ENCODE results near the gene CTNNAL1. TPM values are rescaled to one million over a fixed set of nuclear protein-coding genes. Genes with fewer than 3 reads are reported as not detected.

Gene CTNNAL1
- total RNA-seq, 4 donors from 2014 or later, result 17.8 to 75.4 (median 44.8) TPM

GRCh38 chr9:108963459-108964143 is 49.7 kb downstream of the CTNNAL1 start:
- no peak overlapping the region for H3K4me3 ChIP-seq
- DNase-seq (no peak), ATAC-seq (no peak)
- H3K27me3 ChIP-seq, result no peaks in the 10 kb centered on the region
- in situ Hi-C loops (cut with MboI; ENCODE audit: low sequenced_read_pairs in 4 of 4) (loop anchor here in 1 of 4 donors (25.0 kb wide), 1 partner anchor 101 kb away; the partner anchor contains the start of genes ACTL7A and ACTL7B), intact Hi-C loops (cut with DNase I; ENCODE audit: low total_unique reads) (no loop called here)
- H3K4me1 ChIP-seq, result no peaks in the 10 kb centered on the region
- no peaks in the 10 kb centered on the region for H3K9me3 ChIP-seq
- H3K36me3 ChIP-seq, result no peaks in the 10 kb centered on the region
- no peak for TF ChIP-seq CTCF (IDR thresholded peaks at IDR 0.05 in 4 of 5, conservative IDR thresholded peaks at IDR 0.05 in 1 of 5)
- TF ChIP-seq POLR2A (IDR thresholded peaks at IDR 0.05), result no peak
- H3K27ac ChIP-seq, result no peak overlapping the region

GRCh38 chr9:108961151-108961550 is 52.1 kb downstream of the CTNNAL1 start:
- Histone ChIP-seq H3K27me3 (no peaks in the 10 kb centered on the region), H3K27ac (no peak overlapping the region), H3K36me3 (no peaks in the 10 kb centered on the region), H3K9me3 (no peaks in the 10 kb centered on the region), H3K4me1 (no peaks in the 10 kb centered on the region), H3K4me3 (no peak overlapping the region)
- no peak for DNase-seq
- ATAC-seq, result no peak
- intact Hi-C loops (cut with DNase I; ENCODE audit: low total_unique reads), result no loop called here
- no peak for TF ChIP-seq CTCF (IDR thresholded peaks at IDR 0.05 in 4 of 5, conservative IDR thresholded peaks at IDR 0.05 in 1 of 5)
- no peak for TF ChIP-seq POLR2A (IDR thresholded peaks at IDR 0.05)
- in situ Hi-C loops (cut with MboI; ENCODE audit: low sequenced_read_pairs in 4 of 4), result loop anchor here in 1 of 4 donors (25.0 kb wide), 1 partner anchor 99 kb away; the partner anchor contains the start of genes ACTL7A and ACTL7B

GRCh38 chr9:108960331-108960730 is 53.0 kb downstream of the CTNNAL1 start:
- no peak overlapping the region for H3K4me3 ChIP-seq
- ATAC-seq (no peak), DNase-seq (no peak)
- H3K27ac ChIP-seq, result no peak overlapping the region
- H3K9me3 ChIP-seq, result no peaks in the 10 kb centered on the region
- in situ Hi-C loops (cut with MboI; ENCODE audit: low sequenced_read_pairs in 4 of 4), result loop anchor here in 1 of 4 donors (25.0 kb wide), 1 partner anchor 98 kb away; the partner anchor contains the start of genes ACTL7A and ACTL7B
- no peaks in the 10 kb centered on the region for H3K36me3 ChIP-seq
- H3K4me1 ChIP-seq, result no peaks in the 10 kb centered on the region
- H3K27me3 ChIP-seq, result no peaks in the 10 kb centered on the region
- no peak for TF ChIP-seq CTCF (IDR thresholded peaks at IDR 0.05 in 4 of 5, conservative IDR thresholded peaks at IDR 0.05 in 1 of 5)
- no peak for TF ChIP-seq POLR2A (IDR thresholded peaks at IDR 0.05)
- intact Hi-C loops (cut with DNase I; ENCODE audit: low total_unique reads), result no loop called here

GRCh38 chr9:108956631-108957026 is 56.7 kb downstream of the CTNNAL1 start:
- H3K4me3 ChIP-seq, result no peak overlapping the region
- no peak for TF ChIP-seq CTCF (IDR thresholded peaks at IDR 0.05 in 4 of 5, conservative IDR thresholded peaks at IDR 0.05 in 1 of 5)
- no peak for TF ChIP-seq POLR2A (IDR thresholded peaks at IDR 0.05)
- DNase-seq (no peak), ATAC-seq (no peak)
- peaks cover 0 to 7% of the 10 kb centered on the region in 2 donors for H3K4me1 ChIP-seq
- no peaks in the 10 kb centered on the region for H3K9me3 ChIP-seq
- no peaks in the 10 kb centered on the region for H3K36me3 ChIP-seq
- in situ Hi-C loops (cut with MboI; ENCODE audit: low sequenced_read_pairs in 4 of 4), result loop anchor here in 1 of 4 donors (25.0 kb wide), 1 partner anchor 94 kb away; the partner anchor contains the start of genes ACTL7A and ACTL7B
- no peak overlapping the region for H3K27ac ChIP-seq
- intact Hi-C loops (cut with DNase I; ENCODE audit: low total_unique reads), result no loop called here
- H3K27me3 ChIP-seq, result no peaks in the 10 kb centered on the region

All from gastrocnemius medialis (tissue), 4 donors.